ENCODE data around the gene SLC25A27.

GRCh38 chr6:46626976-46627375 is 25.8 kb upstream of the SLC25A27 start:
- TF ChIP-seq, protein P1, sequence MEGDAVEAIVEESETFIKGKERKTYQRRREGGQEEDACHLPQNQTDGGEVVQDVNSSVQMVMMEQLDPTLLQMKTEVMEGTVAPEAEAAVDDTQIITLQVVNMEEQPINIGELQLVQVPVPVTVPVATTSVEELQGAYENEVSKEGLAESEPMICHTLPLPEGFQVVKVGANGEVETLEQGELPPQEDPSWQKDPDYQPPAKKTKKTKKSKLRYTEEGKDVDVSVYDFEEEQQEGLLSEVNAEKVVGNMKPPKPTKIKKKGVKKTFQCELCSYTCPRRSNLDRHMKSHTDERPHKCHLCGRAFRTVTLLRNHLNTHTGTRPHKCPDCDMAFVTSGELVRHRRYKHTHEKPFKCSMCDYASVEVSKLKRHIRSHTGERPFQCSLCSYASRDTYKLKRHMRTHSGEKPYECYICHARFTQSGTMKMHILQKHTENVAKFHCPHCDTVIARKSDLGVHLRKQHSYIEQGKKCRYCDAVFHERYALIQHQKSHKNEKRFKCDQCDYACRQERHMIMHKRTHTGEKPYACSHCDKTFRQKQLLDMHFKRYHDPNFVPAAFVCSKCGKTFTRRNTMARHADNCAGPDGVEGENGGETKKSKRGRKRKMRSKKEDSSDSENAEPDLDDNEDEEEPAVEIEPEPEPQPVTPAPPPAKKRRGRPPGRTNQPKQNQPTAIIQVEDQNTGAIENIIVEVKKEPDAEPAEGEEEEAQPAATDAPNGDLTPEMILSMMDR (IDR thresholded peaks at IDR 0.05 in 2 of 3, conservative IDR thresholded peaks at IDR 0.05 in 1 of 3; ENCODE audit: insufficient read depth in 2 of 3, low read depth in 1 of 3, low read length in 3 of 3), result no peak
- TF ChIP-seq FOXM1 (IDR thresholded peaks at IDR 0.05; ENCODE audit: low read depth) (no peak), FOXM1 (CRISPR knock-in tag; IDR thresholded peaks at IDR 0.05; ENCODE audit: low read depth) (no peak), EGR1 (conservative IDR thresholded peaks at IDR 0.05) (no peak), EZH2 (IDR thresholded peaks at IDR 0.05; ENCODE audit: borderline replicate concordance, low read depth, low read length) (no peak), ZBTB34 (CRISPR knock-in tag; IDR thresholded peaks at IDR 0.05) (no peak), AFF4 (CRISPR knock-in tag; IDR thresholded peaks at IDR 0.05) (no peak), NCOA4 (IDR thresholded peaks at IDR 0.05; ENCODE audit: partially characterized antibody) (no peak), ZNF639 (CRISPR knock-in tag; conservative IDR thresholded peaks at IDR 0.05 in 1 of 2, IDR thresholded peaks at IDR 0.05 in 1 of 2) (no peak), E2F5 (CRISPR knock-in tag; IDR thresholded peaks at IDR 0.05) (no peak), DPF2 (IDR thresholded peaks at IDR 0.05) (no peak), MIER1 (IDR thresholded peaks at IDR 0.05; ENCODE audit: low read depth) (no peak), RAD51 (IDR thresholded peaks at IDR 0.05; ENCODE audit: borderline replicate concordance, low read depth) (no peak), SMARCB1 (IDR thresholded peaks at IDR 0.05; ENCODE audit: insufficient read length, low read depth) (no peak)
